GM23338 (cell line): ENCODE measurements around the gene DNAH8. TPM values are rescaled to one million over a fixed set of nuclear protein-coding genes. Genes with fewer than 3 reads are reported as not detected.
A peak's percentile ranks its signal among the peaks of the same experiment; 100 is the strongest.

Experiments used
- ATAC-seq: fragments of 200-7000 bp; cut with Tn5 transposase; 3 replicates; pipeline ENCODE4 v1.9.1; 2020
- DNase-seq: peaks from one replicate; pipeline ENCODE4 v3.0.0-alpha.2; 2015; ENCODE audit warnings: low spot score
- H2AFZ ChIP-seq: fragments of 200-600 bp; sonication (generic); 2 replicates; pipeline ENCODE4 v1.8.0; 2016; ENCODE audit warnings: antibody characterized with exemption, mild to moderate bottlenecking, moderate library complexity
- H3F3A ChIP-seq: fragments of 200-600 bp; sonication (generic); replicated peaks from 2 replicates; pipeline ENCODE4 v1.8.0; 2017; ENCODE audit warnings: antibody characterized with exemption, mixed run types, low read depth
- H3K27ac ChIP-seq: fragments of 200-600 bp; sonication (generic); 2 replicates; pipeline ENCODE4 v1.6.1; 2016; ENCODE audit warnings: low read depth
- H3K27me3 ChIP-seq: fragments of 200-600 bp; sonication (generic); 2 replicates; pipeline ENCODE4 v1.8.0; 2016; ENCODE audit warnings: mild to moderate bottlenecking, mixed run types, moderate library complexity; ENCODE audit not compliant: insufficient read depth
- H3K36me3 ChIP-seq: fragments of 200-600 bp; sonication (generic); 2 replicates; pipeline ENCODE4 v1.8.0; 2016; ENCODE audit warnings: mild to moderate bottlenecking; ENCODE audit not compliant: insufficient read depth
- H3K4me1 ChIP-seq: fragments of 200-600 bp; sonication (generic); 2 replicates; pipeline ENCODE4 v1.8.0; 2016; ENCODE audit warnings: mild to moderate bottlenecking, moderate library complexity; ENCODE audit not compliant: insufficient read depth
- H3K4me2 ChIP-seq: fragments of 200-600 bp; sonication (generic); 2 replicates; pipeline ENCODE4 v1.7.1; 2017; ENCODE audit warnings: mixed run types
- H3K4me3 ChIP-seq: fragments of 200-600 bp; sonication (generic); 2 replicates; pipeline ENCODE4 v1.6.1; 2016; ENCODE audit warnings: mixed run types
- H3K79me2 ChIP-seq: fragments of 200-600 bp; sonication (generic); replicated peaks from 2 replicates; pipeline ENCODE4 v1.8.0; 2017; ENCODE audit warnings: mild to moderate bottlenecking; ENCODE audit not compliant: insufficient read depth
- H3K9me2 ChIP-seq: fragments of 200-600 bp; sonication (generic); 2 replicates; pipeline ENCODE4 v1.8.0; 2017; ENCODE audit not compliant: insufficient read depth
- H4K20me1 ChIP-seq: fragments of 200-600 bp; sonication (generic); replicated peaks from 2 replicates; pipeline ENCODE4 v1.8.0; 2017; ENCODE audit warnings: mild to moderate bottlenecking; ENCODE audit not compliant: insufficient read depth
- H3K27ac Mint-ChIP-seq: 2 replicates; pipeline ENCODE4 v1.8.0; 2020; ENCODE audit warnings: inconsistent platforms, mild to moderate bottlenecking, moderate library complexity, mixed read lengths
- H3K27me3 Mint-ChIP-seq: 3 replicates; pipeline ENCODE4 v1.8.0; 2022; ENCODE audit warnings: low read depth, mild to moderate bottlenecking, moderate library complexity, mixed read lengths, inconsistent platforms; ENCODE audit not compliant: insufficient read depth, poor library complexity
- H3K36me3 Mint-ChIP-seq: 3 replicates; pipeline ENCODE4 v1.8.0; 2021; ENCODE audit warnings: low read depth, mild to moderate bottlenecking, inconsistent platforms, moderate library complexity, mixed read lengths
- H3K4me1 Mint-ChIP-seq: 3 replicates; pipeline ENCODE4 v1.8.0; 2020; ENCODE audit warnings: mild to moderate bottlenecking, inconsistent platforms, mixed read lengths
- H3K4me3 Mint-ChIP-seq: 3 replicates; pipeline ENCODE4 v1.8.0; 2021; ENCODE audit warnings: moderate library complexity, mild to moderate bottlenecking, inconsistent platforms, mixed read lengths
- H3K9me3 Mint-ChIP-seq: 3 replicates; pipeline ENCODE4 v1.8.0; 2020; ENCODE audit warnings: moderate library complexity, mild to moderate bottlenecking, inconsistent platforms, mixed read lengths
- CREB1 ChIP-seq: fragments of 250-450 bp; sonication (Bioruptor Pico); IDR thresholded peaks from 2 replicates; pipeline ENCODE4 v1.5.0; 2020; ENCODE audit warnings: low read depth, mild to moderate bottlenecking, moderate library complexity
- EZH2 ChIP-seq: fragments of 200-600 bp; sonication (generic); IDR thresholded peaks from one replicate; pipeline ENCODE4 v1.8.0; 2017; ENCODE audit warnings: antibody characterized with exemption, mild to moderate bottlenecking, low read depth; ENCODE audit not compliant: unreplicated experiment
- EZH2phosphoT487 ChIP-seq: fragments of 200-600 bp; sonication (generic); IDR thresholded peaks from one replicate; pipeline ENCODE4 v1.8.1; 2018; ENCODE audit warnings: antibody characterized with exemption; ENCODE audit not compliant: unreplicated experiment
- NANOG ChIP-seq: IDR thresholded peaks from 2 replicates; pipeline ENCODE4 v1.6.1; 2016; ENCODE audit warnings: antibody characterized with exemption, borderline replicate concordance
- POLR2AphosphoS5 ChIP-seq: IDR thresholded peaks from 2 replicates; pipeline ENCODE4 v1.6.1; 2016; ENCODE audit warnings: antibody characterized with exemption, low read depth
- STAT1 ChIP-seq: IDR thresholded peaks from one replicate; pipeline ENCODE4 v1.6.1; 2016; ENCODE audit warnings: antibody characterized with exemption; ENCODE audit not compliant: unreplicated experiment
- ZNF114 ChIP-seq: fragments of 250-450 bp; sonication (Bioruptor Pico); IDR thresholded peaks from 2 replicates; pipeline ENCODE4 v1.5.0; 2020; ENCODE audit warnings: mild to moderate bottlenecking, moderate library complexity
- ZNF331 ChIP-seq: fragments of 250-450 bp; sonication (Bioruptor Pico); IDR thresholded peaks from 2 replicates; pipeline ENCODE4 v1.5.0; 2020; ENCODE audit warnings: low read depth, mild to moderate bottlenecking, moderate library complexity
- polyA plus RNA-seq: library from polyadenylated mRNA; unstranded; fragments of >200 nt; fragmentation: Nextera tagmentation; extraction: Ambion mirVana; gene quantifications from 2 replicates; pipeline ENCODE4 v1.2.1, GENCODE V29; 2016
- total RNA-seq: library from RNA; depleted of rRNA; stranded (reverse); fragments of >200 nt; shearing (Covaris generic); gene quantifications from 2 replicates; pipeline ENCODE4 v1.2.3, GENCODE V29; 2014
- TF ChIP-seq, protein P1 (sequence below), 2 experiments: fragments of 200-600 bp in 1 of 2; sonication (generic) in 1 of 2; conservative IDR thresholded peaks; 2 replicates each; pipeline versions ENCODE4 v1.5.1 to v1.6.1; 2016 to 2017; ENCODE audit warnings: antibody characterized with exemption in 2 of 2, low read depth in 2 of 2, mild to moderate bottlenecking in 2 of 2, moderate library complexity in 1 of 2

The DNAH8 gene
- total and polyA plus RNA-seq, 2 experiments from 2014 or later: 0.02 TPM; not detected in 1

DNA sequence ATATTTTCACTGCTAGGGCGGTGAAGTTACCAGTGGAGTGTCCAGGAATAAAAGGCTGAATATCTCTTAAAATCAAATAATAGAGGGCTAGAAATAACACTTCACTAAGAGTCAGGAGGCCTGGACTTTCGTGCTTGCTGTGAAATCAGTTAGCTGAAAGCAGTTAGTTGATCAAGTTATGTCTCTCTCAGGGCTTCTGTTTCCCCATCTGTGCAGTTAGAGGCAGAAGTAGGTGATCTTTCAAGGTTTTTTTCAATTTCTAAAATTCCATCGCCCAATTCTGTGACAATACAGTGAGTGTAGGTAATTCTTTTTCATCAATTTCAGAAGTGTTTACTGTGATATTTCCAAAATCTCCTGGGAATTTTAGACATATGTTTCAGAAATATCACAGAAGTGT lies 260.9 kb downstream of the DNAH8 start:
- TF ChIP-seq, protein P1, sequence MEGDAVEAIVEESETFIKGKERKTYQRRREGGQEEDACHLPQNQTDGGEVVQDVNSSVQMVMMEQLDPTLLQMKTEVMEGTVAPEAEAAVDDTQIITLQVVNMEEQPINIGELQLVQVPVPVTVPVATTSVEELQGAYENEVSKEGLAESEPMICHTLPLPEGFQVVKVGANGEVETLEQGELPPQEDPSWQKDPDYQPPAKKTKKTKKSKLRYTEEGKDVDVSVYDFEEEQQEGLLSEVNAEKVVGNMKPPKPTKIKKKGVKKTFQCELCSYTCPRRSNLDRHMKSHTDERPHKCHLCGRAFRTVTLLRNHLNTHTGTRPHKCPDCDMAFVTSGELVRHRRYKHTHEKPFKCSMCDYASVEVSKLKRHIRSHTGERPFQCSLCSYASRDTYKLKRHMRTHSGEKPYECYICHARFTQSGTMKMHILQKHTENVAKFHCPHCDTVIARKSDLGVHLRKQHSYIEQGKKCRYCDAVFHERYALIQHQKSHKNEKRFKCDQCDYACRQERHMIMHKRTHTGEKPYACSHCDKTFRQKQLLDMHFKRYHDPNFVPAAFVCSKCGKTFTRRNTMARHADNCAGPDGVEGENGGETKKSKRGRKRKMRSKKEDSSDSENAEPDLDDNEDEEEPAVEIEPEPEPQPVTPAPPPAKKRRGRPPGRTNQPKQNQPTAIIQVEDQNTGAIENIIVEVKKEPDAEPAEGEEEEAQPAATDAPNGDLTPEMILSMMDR (conservative IDR thresholded peaks at IDR 0.05; ENCODE audit: low read depth in 2 of 2): no peak
- no peaks in the 10 kb centered on the region for H3K36me3 Mint-ChIP-seq
- H3K4me3 Mint-ChIP-seq: no peak overlapping the region
- ATAC-seq (no peak), DNase-seq (no peak)
- H3K4me3 ChIP-seq: no peak overlapping the region
- no peaks in the 10 kb centered on the region for H3K36me3 ChIP-seq
- H2AFZ ChIP-seq: no peak overlapping the region
- H3K4me1 ChIP-seq: peaks cover 21% of the 10 kb centered on the region
- no peaks in the 10 kb centered on the region for H3K27me3 ChIP-seq
- H3K4me1 Mint-ChIP-seq: peaks cover 22% of the 10 kb centered on the region
- no peaks in the 10 kb centered on the region for H3K9me3 Mint-ChIP-seq
- H3K27ac ChIP-seq: no peak overlapping the region
- peaks cover 2% of the 10 kb centered on the region for H3K27me3 Mint-ChIP-seq
- H3K4me2 ChIP-seq: no peak overlapping the region
- H4K20me1 ChIP-seq: no peaks in the 10 kb centered on the region
- no peak overlapping the region for H3K27ac Mint-ChIP-seq
- no peaks in the 10 kb centered on the region for H3F3A ChIP-seq
- H3K9me2 ChIP-seq: no peaks in the 10 kb centered on the region; the same call in 1 of the 2 replicates
- no peaks in the 10 kb centered on the region for H3K79me2 ChIP-seq

DNA sequence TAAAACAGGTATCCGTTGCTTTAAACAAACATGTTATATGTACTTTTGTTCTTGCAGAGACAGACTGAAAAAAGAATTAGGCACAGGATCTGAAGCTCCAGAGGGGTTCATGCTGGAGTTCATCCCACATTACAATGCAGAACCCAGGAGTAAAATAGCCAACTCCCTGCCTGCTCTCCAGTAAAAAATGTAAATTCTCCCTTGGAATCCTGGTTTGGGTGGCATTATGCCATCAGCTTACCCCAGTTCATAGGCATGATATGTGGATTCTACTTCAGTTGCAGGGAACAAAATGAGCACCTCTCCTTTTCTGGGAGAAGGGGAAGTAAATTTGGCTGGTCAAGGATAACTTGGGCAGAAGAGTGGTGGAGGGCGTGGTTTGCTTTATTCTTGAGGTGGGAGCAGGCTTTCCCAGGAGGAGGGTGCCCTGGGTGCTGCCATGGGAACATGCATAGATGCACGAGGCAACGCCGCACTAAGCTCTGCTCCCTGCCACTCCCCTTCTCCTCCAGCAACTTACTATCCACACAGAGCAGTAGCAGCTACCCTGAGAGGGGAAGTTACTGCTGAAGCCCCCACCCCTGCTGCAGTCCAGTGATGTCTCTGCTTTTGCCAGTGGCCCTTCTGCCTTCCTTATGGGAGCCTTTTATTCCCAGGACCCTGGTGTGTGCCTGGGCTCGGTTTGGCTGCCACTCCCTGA lies 261.8 kb downstream of the DNAH8 start:
- no peak for TF ChIP-seq ZNF114 (CRISPR knock-in tag)
- no peak for TF ChIP-seq CREB1 (CRISPR knock-in tag)
- no peaks in the 10 kb centered on the region for H3K9me3 Mint-ChIP-seq
- H3K36me3 Mint-ChIP-seq: no peaks in the 10 kb centered on the region
- Histone ChIP-seq H2AFZ (peak overlapping the region; percentile 57), H3F3A (no peaks in the 10 kb centered on the region), H3K79me2 (no peaks in the 10 kb centered on the region), H3K4me3 (no peak overlapping the region), H3K4me2 (no peak overlapping the region), H3K36me3 (no peaks in the 10 kb centered on the region), H3K27me3 (no peaks in the 10 kb centered on the region), H3K4me1 (peaks cover 21% of the 10 kb centered on the region), H4K20me1 (no peaks in the 10 kb centered on the region), H3K27ac (no peak overlapping the region), H3K9me2 (no peaks in the 10 kb centered on the region; the same call in 1 of the 2 replicates)
- H3K4me1 Mint-ChIP-seq: peaks cover 22% of the 10 kb centered on the region
- H3K27ac Mint-ChIP-seq: no peak overlapping the region
- ATAC-seq (peak; percentile 84), DNase-seq (peak; percentile 37)
- H3K4me3 Mint-ChIP-seq: no peak overlapping the region
- no peaks in the 10 kb centered on the region for H3K27me3 Mint-ChIP-seq

DNA sequence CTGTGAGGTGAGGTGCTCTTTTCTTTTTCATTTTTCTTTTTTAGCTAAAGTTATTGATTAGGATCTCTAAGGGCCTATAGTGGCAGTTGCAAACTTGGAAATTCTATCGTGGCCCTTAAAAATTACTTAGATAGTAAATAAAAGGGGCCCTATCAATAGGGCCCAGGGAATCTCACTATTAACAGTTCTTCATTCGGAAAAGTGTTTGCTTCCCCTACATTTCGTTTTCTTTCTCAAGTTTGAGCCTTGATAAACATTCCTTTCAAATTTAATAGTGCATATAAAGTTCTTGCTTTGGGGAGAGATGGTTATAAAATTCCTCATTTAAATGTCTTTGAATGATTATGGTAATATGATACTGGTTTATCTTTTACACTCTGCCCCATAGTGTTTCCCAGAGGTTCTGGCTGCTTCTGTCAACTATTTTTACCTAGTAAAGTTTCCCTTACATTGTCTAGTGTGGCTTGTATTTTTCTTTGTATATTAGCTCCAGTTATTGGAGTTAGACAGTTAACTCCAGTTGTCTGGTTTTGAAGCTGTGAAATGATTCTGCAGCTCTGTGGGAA lies 263.1 kb downstream of the DNAH8 start:
- no peaks in the 10 kb centered on the region for H3K27me3 Mint-ChIP-seq
- no peaks in the 10 kb centered on the region for H3K79me2 ChIP-seq
- no peak overlapping the region for H3K4me2 ChIP-seq
- ATAC-seq: no peak
- H3K36me3 ChIP-seq: no peaks in the 10 kb centered on the region
- H3K4me1 ChIP-seq: peaks cover 32% of the 10 kb centered on the region
- H3K4me1 Mint-ChIP-seq: peaks cover 30% of the 10 kb centered on the region
- no peaks in the 10 kb centered on the region for H3K36me3 Mint-ChIP-seq
- H3F3A ChIP-seq: no peaks in the 10 kb centered on the region
- H3K4me3 Mint-ChIP-seq: no peak overlapping the region
- H3K4me3 ChIP-seq: no peak overlapping the region
- DNase-seq: no peak
- no peak overlapping the region for H3K27ac Mint-ChIP-seq
- no peaks in the 10 kb centered on the region for H3K27me3 ChIP-seq
- no peak overlapping the region for H2AFZ ChIP-seq
- H3K9me3 Mint-ChIP-seq: no peaks in the 10 kb centered on the region
- no peaks in the 10 kb centered on the region for H4K20me1 ChIP-seq
- H3K27ac ChIP-seq: no peak overlapping the region
- no peaks in the 10 kb centered on the region; the same call in 1 of the 2 replicates for H3K9me2 ChIP-seq
- TF ChIP-seq CREB1 (CRISPR knock-in tag) (no peak), POLR2AphosphoS5 (no peak), ZNF331 (CRISPR knock-in tag) (no peak), EZH2phosphoT487 (no peak), STAT1 (no peak), NANOG (no peak), EZH2 (no peak)
